HG03064 (cell line): ENCODE measurements around the gene GFRA1.

ENCODE experiments used
- ATAC-seq: cut with Tn5 transposase; IDR thresholded peaks from one replicate; pipeline ENCODE4 v1.9.1; 2021; ENCODE audit warnings: low read depth; ENCODE audit not compliant: unreplicated experiment

GFRA1 gene

GRCh38 chr10:116271593-116272439 is 1.2 kb downstream of the GFRA1 start:
- ATAC-seq: no peak

GRCh38 chr10:116270771-116271592 is 2.0 kb downstream of the GFRA1 start:
- ATAC-seq: no peak

- ATAC-seq: no peak
Observed at GRCh38 chr10:116270126-116270770, 2.8 kb downstream of the GFRA1 start.

- ATAC-seq: no peak
Observed at GRCh38 chr10:116269619-116270018, 3.4 kb downstream of the GFRA1 start.

- no peak for ATAC-seq
Observed at GRCh38 chr10:116268976-116269375, 4.0 kb downstream of the GFRA1 start.

- no peak for ATAC-seq
Observed at GRCh38 chr10:116265686-116266085, 7.3 kb downstream of the GFRA1 start.

GRCh38 chr10:116263870-116264655 is 8.9 kb downstream of the GFRA1 start:
- no peak for ATAC-seq

GRCh38 chr10:116262678-116263077 is 10.3 kb downstream of the GFRA1 start:
- ATAC-seq: no peak

GRCh38 chr10:116260599-116260998 is 12.4 kb downstream of the GFRA1 start:
- ATAC-seq: no peak

- no peak for ATAC-seq
Observed at GRCh38 chr10:116259638-116260037, 13.4 kb downstream of the GFRA1 start.

- no peak for ATAC-seq
Observed at GRCh38 chr10:116257785-116258184, 15.2 kb downstream of the GFRA1 start.

- ATAC-seq: no peak
Observed at GRCh38 chr10:116256752-116257259, 16.2 kb downstream of the GFRA1 start.

GRCh38 chr10:116255886-116256751 is 16.9 kb downstream of the GFRA1 start:
- no peak for ATAC-seq

- no peak for ATAC-seq
Observed at GRCh38 chr10:116254422-116255155, 18.4 kb downstream of the GFRA1 start.

- no peak for ATAC-seq
Observed at GRCh38 chr10:116253716-116254115, 19.3 kb downstream of the GFRA1 start.

- no peak for ATAC-seq
Observed at GRCh38 chr10:116251602-116252395, 21.2 kb downstream of the GFRA1 start.

- ATAC-seq: no peak
Observed at GRCh38 chr10:116247691-116248090, 25.3 kb downstream of the GFRA1 start.

GRCh38 chr10:116246263-116246662 is 26.7 kb downstream of the GFRA1 start:
- no peak for ATAC-seq
